ENCODE measurements around the gene GSTM2.

The GSTM2 gene

DNA sequence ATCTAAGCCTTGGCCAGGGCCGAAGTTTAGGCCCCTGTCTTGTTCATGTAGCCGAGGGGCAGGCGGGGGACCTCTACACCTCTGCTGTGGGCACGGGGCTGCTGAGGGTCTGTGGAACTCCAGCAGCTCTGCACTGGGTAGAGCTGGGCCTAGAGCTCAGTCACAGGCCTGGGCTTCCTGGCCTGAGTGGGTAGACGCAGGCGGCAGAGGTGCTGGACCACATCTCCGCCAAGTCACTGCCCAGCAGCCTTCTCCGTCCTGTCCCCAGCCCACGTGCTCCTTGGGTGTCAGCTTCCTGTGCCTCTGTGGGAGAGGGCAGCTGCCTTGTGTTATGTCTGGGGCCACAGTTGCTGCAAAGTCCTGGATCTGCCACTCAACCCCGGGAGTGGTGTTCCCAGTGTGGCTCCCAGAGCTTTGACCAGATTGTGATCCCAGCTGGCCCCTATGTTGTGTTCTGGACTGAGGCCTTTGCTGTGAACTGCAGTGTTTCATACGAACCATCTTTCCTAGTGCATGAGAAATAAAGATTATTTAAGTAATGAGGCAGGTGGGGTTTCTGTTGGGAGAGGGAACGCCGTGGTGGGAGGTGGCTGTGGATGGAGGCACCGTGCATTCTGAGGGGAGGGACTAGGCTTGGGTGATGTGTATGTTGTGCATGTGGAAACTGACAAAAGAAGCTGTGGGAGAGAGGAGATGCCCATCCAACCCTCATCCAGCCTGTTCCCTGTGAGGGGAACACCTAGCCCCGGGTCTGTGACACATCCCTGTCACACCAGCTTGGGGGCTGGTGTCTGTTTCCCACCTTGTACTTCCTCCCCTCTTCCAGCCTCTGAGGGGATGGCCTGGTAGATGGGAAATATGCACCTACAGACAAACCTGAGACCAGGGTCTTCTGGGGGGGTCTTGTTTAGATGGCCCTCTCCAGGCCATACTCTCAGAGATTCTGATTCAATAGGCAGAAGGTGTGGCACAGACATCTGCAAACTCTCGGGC lies 36.0 kb upstream of the GSTM2 start:
- no peak for DNase-seq (ENCODE audit: extremely low read depth, low read depth)
- TF ChIP-seq, protein P1, sequence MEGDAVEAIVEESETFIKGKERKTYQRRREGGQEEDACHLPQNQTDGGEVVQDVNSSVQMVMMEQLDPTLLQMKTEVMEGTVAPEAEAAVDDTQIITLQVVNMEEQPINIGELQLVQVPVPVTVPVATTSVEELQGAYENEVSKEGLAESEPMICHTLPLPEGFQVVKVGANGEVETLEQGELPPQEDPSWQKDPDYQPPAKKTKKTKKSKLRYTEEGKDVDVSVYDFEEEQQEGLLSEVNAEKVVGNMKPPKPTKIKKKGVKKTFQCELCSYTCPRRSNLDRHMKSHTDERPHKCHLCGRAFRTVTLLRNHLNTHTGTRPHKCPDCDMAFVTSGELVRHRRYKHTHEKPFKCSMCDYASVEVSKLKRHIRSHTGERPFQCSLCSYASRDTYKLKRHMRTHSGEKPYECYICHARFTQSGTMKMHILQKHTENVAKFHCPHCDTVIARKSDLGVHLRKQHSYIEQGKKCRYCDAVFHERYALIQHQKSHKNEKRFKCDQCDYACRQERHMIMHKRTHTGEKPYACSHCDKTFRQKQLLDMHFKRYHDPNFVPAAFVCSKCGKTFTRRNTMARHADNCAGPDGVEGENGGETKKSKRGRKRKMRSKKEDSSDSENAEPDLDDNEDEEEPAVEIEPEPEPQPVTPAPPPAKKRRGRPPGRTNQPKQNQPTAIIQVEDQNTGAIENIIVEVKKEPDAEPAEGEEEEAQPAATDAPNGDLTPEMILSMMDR (IDR thresholded peaks at IDR 0.05; ENCODE audit: low read depth, low read length): no peak

DNA sequence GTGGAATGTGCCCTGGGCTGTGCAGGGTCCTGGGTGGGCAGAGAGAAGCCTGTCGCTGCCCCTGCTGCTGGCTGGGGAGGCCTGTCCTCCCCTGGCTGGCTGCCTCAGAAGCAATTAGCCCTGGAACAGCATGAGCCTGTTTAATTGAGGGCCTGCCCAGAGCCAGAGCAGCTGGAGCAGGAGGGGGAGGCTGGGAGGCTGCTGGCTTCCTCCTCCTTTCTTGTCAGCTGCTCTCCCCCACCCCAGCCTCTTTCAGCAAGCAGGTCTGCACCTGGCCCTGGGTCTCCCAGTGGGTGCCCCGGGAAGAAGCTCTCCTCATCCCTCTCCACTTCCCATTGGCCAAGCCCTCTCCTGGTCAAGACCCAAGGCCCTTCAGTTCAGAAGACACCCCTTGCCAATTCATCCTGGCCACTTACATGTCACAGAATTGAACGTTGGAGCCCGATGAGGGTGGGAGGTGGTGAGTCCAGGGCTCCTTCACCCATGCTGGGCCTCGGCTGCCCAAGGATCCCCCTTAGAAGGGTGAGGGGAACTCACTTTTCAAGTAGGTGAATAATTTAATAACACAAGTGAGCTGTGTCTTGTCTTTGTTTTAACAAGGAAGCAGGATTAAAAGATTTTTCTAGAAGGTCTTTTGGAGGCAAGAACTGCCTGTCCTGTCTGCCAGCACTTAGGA lies 35.0 kb upstream of the GSTM2 start:
- DNase-seq (ENCODE audit: extremely low read depth, low read depth): no peak
- TF ChIP-seq, protein P1 (IDR thresholded peaks at IDR 0.05; ENCODE audit: low read depth, low read length): no peak

DNA sequence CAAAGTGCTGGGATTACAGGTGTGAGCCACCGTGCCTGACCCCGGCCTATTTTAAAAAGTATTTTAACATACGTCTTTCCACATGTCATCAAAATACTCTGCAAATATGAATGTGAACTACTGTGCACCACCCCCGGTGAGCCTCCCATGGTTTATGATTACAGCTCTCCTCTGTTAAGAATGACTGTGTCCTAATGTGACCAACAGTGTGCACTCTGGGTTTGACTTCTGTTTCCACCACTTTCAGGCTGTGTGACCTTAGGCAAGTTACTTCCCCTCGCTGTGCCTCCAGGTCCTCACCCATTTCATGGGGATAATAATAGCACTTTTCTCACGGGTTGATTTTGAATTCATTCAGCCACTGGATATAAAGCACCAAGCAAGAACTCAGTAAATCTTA lies 33.6 kb upstream of the GSTM2 start:
- TF ChIP-seq, protein P1 (IDR thresholded peaks at IDR 0.05; ENCODE audit: low read depth, low read length): no peak
- no peak for DNase-seq (ENCODE audit: extremely low read depth, low read depth)

DNA sequence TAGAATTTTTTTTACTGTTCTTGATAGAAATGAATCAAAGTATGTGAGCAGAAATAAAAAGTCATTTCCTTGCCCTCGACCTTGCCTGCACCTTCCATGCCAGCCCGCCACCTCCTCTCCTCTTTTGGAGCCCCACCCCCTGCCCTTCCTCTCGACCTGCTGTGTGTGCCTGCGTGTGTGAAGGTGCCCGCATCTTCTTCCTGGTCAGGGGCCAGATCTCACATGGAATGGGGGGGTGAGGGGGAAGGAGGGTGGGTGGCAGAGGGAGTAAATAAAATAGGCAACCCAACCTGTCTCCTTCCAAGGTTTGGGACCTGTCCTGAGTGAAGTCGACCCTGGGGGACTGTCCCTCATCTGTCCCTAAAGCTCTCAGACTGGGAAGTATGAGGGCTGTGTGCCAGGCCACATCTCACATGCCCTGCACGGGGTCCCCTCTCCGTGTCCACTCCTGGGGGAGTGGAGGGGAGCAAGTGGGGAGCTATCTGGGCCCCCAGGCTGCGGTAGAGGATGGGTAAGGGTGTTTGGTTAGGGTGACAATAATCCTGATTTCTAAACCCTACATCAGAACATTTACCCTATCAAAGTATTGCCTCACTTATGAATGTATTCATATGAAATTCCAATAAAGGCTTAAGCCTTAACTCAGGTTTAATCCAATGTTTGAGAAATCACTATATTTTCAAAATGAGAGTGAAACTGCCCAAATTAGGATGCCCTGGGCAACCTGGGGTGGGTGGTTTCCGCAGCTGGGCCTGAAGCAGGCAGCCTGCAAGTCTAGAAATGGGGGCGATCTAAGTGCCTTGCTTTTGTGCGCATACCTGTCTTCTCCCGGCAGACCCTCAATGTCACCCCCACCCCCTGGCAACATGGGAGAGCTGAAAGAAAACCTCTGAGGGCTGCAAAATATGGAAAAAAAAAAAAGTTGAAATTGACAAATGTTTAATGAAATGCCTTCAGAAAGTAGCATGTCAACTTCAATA lies 32.8 kb upstream of the GSTM2 start:
- DNase-seq (ENCODE audit: extremely low read depth, low read depth): no peak
- TF ChIP-seq, protein P1 (IDR thresholded peaks at IDR 0.05; ENCODE audit: low read depth, low read length): no peak

DNA sequence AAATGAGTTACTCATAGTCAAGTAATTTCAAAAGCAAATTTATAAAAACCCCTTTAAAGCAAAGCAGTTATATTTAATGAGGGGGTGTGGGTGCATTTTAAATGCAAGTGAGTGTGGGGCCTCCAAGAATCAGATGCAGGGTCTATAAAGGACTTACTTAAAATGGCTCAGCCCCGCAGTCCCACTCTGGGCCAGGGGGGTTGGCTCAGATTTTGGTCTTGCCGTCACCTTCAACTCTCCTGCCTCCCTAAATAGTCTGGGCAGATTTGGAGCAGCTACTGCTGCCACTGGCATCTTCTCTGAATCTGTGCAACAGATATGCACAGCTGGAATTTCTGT lies 32.0 kb upstream of the GSTM2 start:
- TF ChIP-seq, protein P1 (IDR thresholded peaks at IDR 0.05; ENCODE audit: low read depth, low read length): no peak
- no peak for DNase-seq (ENCODE audit: extremely low read depth, low read depth)

DNA sequence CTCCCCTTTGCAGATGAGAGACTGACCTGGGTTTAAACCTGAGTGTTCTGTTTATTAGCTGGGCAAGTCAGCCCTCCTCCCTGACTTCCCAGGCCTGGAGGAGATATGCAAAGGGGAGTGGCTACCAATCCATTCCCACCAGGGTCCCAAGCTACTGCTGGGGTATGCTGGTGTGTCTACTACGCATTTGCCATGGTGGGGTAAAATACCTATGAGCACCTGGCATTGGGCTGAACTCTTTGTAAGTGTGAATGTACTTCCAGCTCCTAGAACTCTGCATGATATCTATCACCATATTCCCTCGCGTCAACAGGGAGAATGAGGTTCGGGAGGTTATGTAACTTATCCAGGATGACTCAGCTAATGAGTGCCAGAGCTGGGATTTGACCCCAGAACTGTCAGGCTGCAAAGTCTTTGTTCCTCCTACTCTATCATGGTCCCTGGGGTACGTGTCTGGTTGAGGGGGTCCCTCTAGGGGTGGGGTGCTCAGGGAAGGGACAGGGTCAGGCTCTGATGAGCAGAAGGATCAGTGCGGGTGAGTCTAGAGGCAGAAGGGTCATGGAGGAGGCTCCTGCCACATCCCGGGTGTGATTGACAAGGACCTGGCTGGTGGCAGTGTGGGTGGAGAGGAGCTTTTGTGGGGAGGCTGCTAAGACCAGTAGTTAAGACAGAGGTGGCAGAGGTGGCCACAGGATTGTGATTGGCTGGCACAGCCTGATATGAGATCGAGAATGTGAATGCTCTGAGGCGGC lies 31.5 kb upstream of the GSTM2 start:
- TF ChIP-seq, protein P1 (IDR thresholded peaks at IDR 0.05; ENCODE audit: low read depth, low read length): no peak
- DNase-seq (ENCODE audit: extremely low read depth, low read depth): no peak
